Neuronal stem cell (in vitro differentiated cells): ENCODE results near the gene PRDM2.

Source experiments
- DNase-seq: peaks from one replicate; pipeline ENCODE4 v3.0.0-alpha.2; 2013; ENCODE audit warnings: low spot score
- H2AFZ ChIP-seq: one replicate; pipeline ENCODE4 v1.6.1; 2013; ENCODE audit warnings: mild to moderate bottlenecking, low read length, inconsistent platforms
- H2AK5ac ChIP-seq: 2 replicates; pipeline ENCODE4 v1.6.1; 2013; ENCODE audit warnings: low read depth, mild to moderate bottlenecking, inconsistent platforms, low read length, moderate library complexity, mixed read lengths
- H2BK120ac ChIP-seq: 2 replicates; pipeline ENCODE4 v1.6.1; 2013; ENCODE audit warnings: low read depth, mild to moderate bottlenecking, inconsistent platforms, low read length, moderate library complexity, mixed read lengths
- H2BK12ac ChIP-seq: one replicate; pipeline ENCODE4 v1.6.1; 2013; ENCODE audit warnings: low read length, inconsistent platforms
- H2BK15ac ChIP-seq: 2 replicates; pipeline ENCODE4 v1.6.1; 2013; ENCODE audit warnings: mild to moderate bottlenecking, low read length, inconsistent platforms, mixed read lengths
- H2BK5ac ChIP-seq: one replicate; pipeline ENCODE4 v1.6.1; 2013; ENCODE audit warnings: inconsistent platforms, mild to moderate bottlenecking, low read length, moderate library complexity
- H3K14ac ChIP-seq: one replicate; pipeline ENCODE4 v1.6.1; 2013; ENCODE audit warnings: low read length, inconsistent platforms
- H3K18ac ChIP-seq: 2 replicates; pipeline ENCODE4 v1.6.1; 2013; ENCODE audit warnings: low read length, inconsistent platforms
- H3K23ac ChIP-seq: 2 replicates; pipeline ENCODE4 v1.6.1; 2013; ENCODE audit warnings: low read depth, mild to moderate bottlenecking, mixed read lengths, low read length, inconsistent platforms; ENCODE audit not compliant: poor library complexity
- H3K27ac ChIP-seq: replicated peaks from 3 replicates; pipeline ENCODE4 v1.5.1; 2013; ENCODE audit warnings: low read length, inconsistent platforms
- H3K27me3 ChIP-seq, 3 experiments: 2 replicates each; pipeline ENCODE4 v1.6.1; 2013; ENCODE audit warnings: low read length in 3 of 3, mild to moderate bottlenecking in 2 of 3, inconsistent platforms in 1 of 3, low read depth in 1 of 3, mixed read lengths in 1 of 3, moderate library complexity in 1 of 3; ENCODE audit not compliant: control insufficient read depth in 3 of 3, insufficient read depth in 3 of 3
- H3K36me3 ChIP-seq, 2 donors: replicated peaks in 1 of 2; 2 replicates each; pipeline ENCODE4 v1.6.1; 2013; ENCODE audit warnings: low read length in 2 of 2; ENCODE audit not compliant: control insufficient read depth in 2 of 2, insufficient read depth in 2 of 2
- H3K4ac ChIP-seq: 2 replicates; pipeline ENCODE4 v1.6.1; 2013; ENCODE audit warnings: inconsistent platforms, mild to moderate bottlenecking, low read length, moderate library complexity
- H3K4me1 ChIP-seq, 2 donors: 1 replicate in 1 of 2; 2 replicates in 1 of 2; pipeline ENCODE4 v1.6.1; 2013; ENCODE audit warnings: low read length in 2 of 2, low read depth in 1 of 2; ENCODE audit not compliant: control insufficient read depth in 2 of 2, insufficient read depth in 1 of 2
- H3K4me2 ChIP-seq: one replicate; pipeline ENCODE4 v1.6.1; 2013; ENCODE audit warnings: mild to moderate bottlenecking, low read length, inconsistent platforms; ENCODE audit not compliant: insufficient read depth, poor library complexity, severe bottlenecking
- H3K4me3 ChIP-seq, 2 donors: 2 replicates each; pipeline ENCODE4 v1.5.1; 2013; ENCODE audit warnings: low read length in 2 of 2, mild to moderate bottlenecking in 2 of 2, inconsistent platforms in 1 of 2, moderate library complexity in 1 of 2
- H3K79me1 ChIP-seq: one replicate; pipeline ENCODE4 v1.6.1; 2013; ENCODE audit warnings: low read depth, mild to moderate bottlenecking, inconsistent platforms, low read length, moderate library complexity
- H3K9ac ChIP-seq: one replicate; pipeline ENCODE4 v1.6.1; 2013; ENCODE audit warnings: mild to moderate bottlenecking, low read depth, low read length, inconsistent platforms; ENCODE audit not compliant: poor library complexity
- H3K9me3 ChIP-seq, 2 donors: replicated peaks in 1 of 2; 2 replicates each; pipeline versions ENCODE3 to v1.6.1; 2013; ENCODE audit warnings: low read length in 2 of 2, mild to moderate bottlenecking in 2 of 2, inconsistent platforms in 1 of 2, low read depth in 1 of 2, mixed read lengths in 1 of 2, moderate library complexity in 1 of 2; ENCODE audit not compliant: control insufficient read depth in 2 of 2, insufficient read depth in 1 of 2
- H4K8ac ChIP-seq: one replicate; pipeline ENCODE4 v1.6.1; 2013; ENCODE audit warnings: low read depth, mild to moderate bottlenecking, inconsistent platforms, low read length, moderate library complexity
- H4K91ac ChIP-seq: one replicate; pipeline ENCODE4 v1.6.1; 2013; ENCODE audit warnings: low read length, low read depth, mild to moderate bottlenecking, inconsistent platforms; ENCODE audit not compliant: poor library complexity
- WGBS, 2 donors: extraction: QIAGEN DNeasy Blood & Tissue Kit; methylation state at CpG; one replicate each; pipeline ENCODE4 v1.1.7; 2013; ENCODE audit warnings: missing lambda C conversion rate in 2 of 2, mixed read lengths in 1 of 2; ENCODE audit not compliant: insufficient read length in 2 of 2, insufficient replicate concordance in 1 of 2; ENCODE audit errors: extremely low coverage in 2 of 2; 5-methylcytosine and 5-hydroxymethylcytosine counted together

PRDM2 gene

DNA sequence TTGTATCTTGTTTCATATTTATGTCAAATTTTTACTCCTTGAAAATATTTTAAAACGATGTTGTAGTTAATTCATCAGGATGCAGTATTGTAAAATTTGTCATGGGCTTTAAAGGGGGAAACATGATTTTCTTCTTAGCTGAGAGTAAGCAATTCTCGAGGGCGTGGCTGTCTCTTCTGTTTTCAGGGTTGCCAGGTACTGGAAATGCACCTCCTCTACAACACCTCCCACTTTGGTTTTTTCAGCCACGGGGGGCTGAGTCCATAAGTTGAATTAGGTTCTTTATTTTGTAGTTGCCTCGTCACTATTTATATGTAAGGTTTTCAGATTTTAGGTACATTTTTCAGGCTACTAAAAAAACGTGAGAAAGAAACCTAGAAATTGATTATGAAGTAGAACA is 64.0 kb downstream of the PRDM2 start:
- H2BK120ac ChIP-seq, result no peak overlapping the region
- peaks cover 15 to 19% of the 10 kb centered on the region in 2 donors for H3K4me1 ChIP-seq
- peaks cover 0 to 21% of the 10 kb centered on the region in 2 donors for H3K36me3 ChIP-seq
- WGBS, 2 donors, result no CpG with 5 or more reads among the region's 6 CpGs
- H2BK5ac ChIP-seq, result no peak overlapping the region
- H3K18ac ChIP-seq, result no peak overlapping the region
- no peak overlapping the region for H3K9ac ChIP-seq
- no peak overlapping the region for H3K14ac ChIP-seq
- no peak overlapping the region for H3K23ac ChIP-seq
- no peak overlapping the region for H3K4me2 ChIP-seq
- H3K27me3 ChIP-seq, result no peaks in the 10 kb centered on the region
- H3K4ac ChIP-seq, result no peak overlapping the region
- H2BK15ac ChIP-seq, result no peak overlapping the region
- no peaks in the 10 kb centered on the region for H3K9me3 ChIP-seq
- no peak overlapping the region for H2AFZ ChIP-seq
- peaks cover 3% of the 10 kb centered on the region for H3K79me1 ChIP-seq
- no peak overlapping the region for H3K27ac ChIP-seq
- no peak overlapping the region for H4K91ac ChIP-seq
- H3K4me3 ChIP-seq, result no peak overlapping the region
- no peak for DNase-seq
- H4K8ac ChIP-seq, result no peak overlapping the region
- H2AK5ac ChIP-seq, result no peak overlapping the region
- no peak overlapping the region for H2BK12ac ChIP-seq

DNA sequence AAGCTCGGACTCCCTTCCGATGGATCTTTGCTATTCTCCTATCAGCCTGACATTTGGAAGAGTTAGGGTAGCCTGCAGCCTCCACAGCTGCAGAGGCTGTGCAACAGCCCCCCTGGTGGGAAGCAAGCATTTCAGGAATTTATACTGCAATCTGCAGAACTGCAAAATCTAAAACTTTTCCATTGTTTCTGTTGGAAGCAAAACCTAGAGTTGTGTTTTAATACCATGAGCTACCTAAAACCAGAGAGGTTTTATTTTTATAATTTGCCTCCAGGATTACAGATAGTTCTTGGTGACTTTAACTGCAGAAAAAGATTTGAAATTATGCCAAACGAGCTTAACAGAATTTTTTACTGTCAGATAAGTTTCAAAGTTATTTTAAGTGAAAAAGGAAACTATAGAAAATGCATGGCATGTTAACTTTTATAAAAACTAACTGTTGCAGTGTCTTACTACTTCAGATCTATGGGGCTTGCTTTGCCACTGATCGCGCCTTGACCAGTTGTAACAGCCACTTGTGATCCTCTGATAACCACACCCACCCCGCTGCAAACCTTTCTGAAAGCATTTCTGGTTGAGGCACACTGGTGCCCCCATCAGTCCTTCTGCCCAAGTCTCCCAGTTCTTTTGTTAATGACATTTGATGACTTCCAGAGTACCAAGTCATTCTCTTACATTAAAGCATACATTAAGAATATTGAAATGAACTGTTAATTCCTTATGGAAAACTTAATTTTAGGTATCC is 64.8 kb downstream of the PRDM2 start:
- DNase-seq, result peak; percentile 39

DNA sequence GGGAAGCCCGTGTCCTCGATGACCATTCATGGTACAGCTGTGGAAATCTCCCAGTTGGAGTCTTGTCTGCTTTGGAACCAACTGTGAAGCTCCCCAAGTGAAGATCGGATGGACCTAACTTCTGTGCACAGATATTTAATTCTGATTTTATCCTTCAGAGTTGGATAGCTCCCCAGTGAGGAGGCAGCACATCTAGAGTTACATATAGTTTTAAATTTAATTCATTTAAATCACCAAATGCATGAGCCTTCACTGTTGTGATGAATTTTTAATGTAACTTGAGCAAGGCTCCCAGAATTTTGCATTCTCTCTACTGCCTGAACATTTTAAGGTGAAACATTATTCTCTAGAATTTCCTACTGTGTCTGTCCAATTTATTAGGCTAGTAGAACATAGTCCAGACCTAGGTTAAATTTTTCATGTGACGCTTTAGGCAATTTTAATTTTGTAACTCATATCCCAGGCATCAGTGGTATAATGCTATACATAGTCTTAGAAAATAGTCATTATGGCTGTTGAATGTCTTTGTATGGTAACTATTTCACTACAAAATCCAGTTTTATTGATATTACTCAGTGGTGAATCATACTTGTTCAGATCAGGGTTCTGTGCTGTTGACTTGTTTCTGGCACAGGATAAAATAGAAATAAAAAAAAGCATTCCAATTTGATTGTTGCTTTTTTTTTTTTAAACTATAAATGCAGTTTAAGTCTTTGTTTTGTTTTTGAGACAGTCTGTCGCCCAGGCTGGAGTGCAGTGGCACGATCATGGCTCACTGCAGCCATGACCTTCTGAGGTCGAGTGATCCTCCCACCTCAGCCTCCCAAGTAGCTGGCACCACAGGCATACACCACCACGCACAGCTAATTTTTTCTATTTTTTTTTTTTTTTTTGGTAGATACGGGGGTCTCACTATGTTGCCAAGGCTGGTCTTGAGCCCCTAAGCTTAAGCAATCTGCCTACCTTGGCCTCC is 66.9 kb downstream of the PRDM2 start:
- Histone ChIP-seq H3K9me3 (no peaks in the 10 kb centered on the region), H2BK15ac (no peak overlapping the region), H3K18ac (no peak overlapping the region), H3K14ac (no peak overlapping the region), H3K4me2 (no peak overlapping the region), H3K27ac (no peak overlapping the region), H3K36me3 (peaks cover 0 to 30% of the 10 kb centered on the region in 2 donors), H2BK5ac (no peak overlapping the region), H3K23ac (no peak overlapping the region), H3K4me1 (peaks cover 13% of the 10 kb centered on the region in 2 donors), H2BK120ac (no peak overlapping the region), H3K79me1 (peaks cover 3% of the 10 kb centered on the region), H4K8ac (no peak overlapping the region), H2BK12ac (no peak overlapping the region), H2AK5ac (no peak overlapping the region), H2AFZ (no peak overlapping the region), H3K4ac (no peak overlapping the region), H4K91ac (no peak overlapping the region), H3K27me3 (no peaks in the 10 kb centered on the region), H3K4me3 (no peak overlapping the region), H3K9ac (no peak overlapping the region)
- DNase-seq, result no peak
- no CpG with 5 or more reads among the region's 9 CpGs for WGBS, 2 donors

More for the DNA sequence above, 64.8 kb downstream of the PRDM2 start:
- no peak overlapping the region for H2BK12ac ChIP-seq
- H3K27ac ChIP-seq, result peak overlapping the region; percentile 60
- no CpG with 5 or more reads among the region's 6 CpGs for WGBS, 2 donors
- H3K79me1 ChIP-seq, result peaks cover 3% of the 10 kb centered on the region
- no peak overlapping the region for H3K4me3 ChIP-seq
- H3K18ac ChIP-seq, result no peak overlapping the region
- no peak overlapping the region for H2AK5ac ChIP-seq
- no peak overlapping the region for H2AFZ ChIP-seq
- H4K91ac ChIP-seq, result no peak overlapping the region
- H3K4me2 ChIP-seq, result peak overlapping the region; percentile 13
- H3K23ac ChIP-seq, result no peak overlapping the region
- H2BK5ac ChIP-seq, result no peak overlapping the region
- no peak overlapping the region for H3K9ac ChIP-seq
- H3K27me3 ChIP-seq, result no peaks in the 10 kb centered on the region
- peaks cover 0 to 27% of the 10 kb centered on the region in 2 donors for H3K36me3 ChIP-seq
- no peaks in the 10 kb centered on the region for H3K9me3 ChIP-seq
- H3K4ac ChIP-seq, result no peak overlapping the region
- H2BK120ac ChIP-seq, result no peak overlapping the region
- H3K14ac ChIP-seq, result no peak overlapping the region
- H4K8ac ChIP-seq, result no peak overlapping the region
- peaks cover 13 to 18% of the 10 kb centered on the region in 2 donors for H3K4me1 ChIP-seq
- H2BK15ac ChIP-seq, result no peak overlapping the region

DNA sequence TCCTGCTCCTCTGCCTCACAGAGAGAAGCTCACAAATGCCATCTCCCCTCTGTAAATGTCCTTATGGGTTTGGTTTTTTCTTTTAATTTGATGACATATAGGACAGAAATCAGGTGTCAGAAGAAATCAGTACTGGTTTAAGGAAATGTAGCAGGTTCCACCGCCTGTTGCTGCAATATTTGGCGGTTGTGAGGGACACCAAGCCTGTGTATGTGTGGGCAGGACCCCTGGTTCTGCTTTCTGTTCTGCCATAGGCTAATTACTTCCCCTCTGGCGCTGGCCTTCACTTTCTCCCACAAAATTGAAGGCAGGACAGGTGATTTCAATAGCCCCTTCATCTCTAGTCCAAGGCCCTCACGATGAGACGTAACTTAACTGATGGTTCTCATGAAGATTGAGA is 69.2 kb downstream of the PRDM2 start:
- no peak overlapping the region for H3K14ac ChIP-seq
- no peak overlapping the region for H2BK12ac ChIP-seq
- H3K4me2 ChIP-seq, result no peak overlapping the region
- no peak overlapping the region for H4K91ac ChIP-seq
- no peak overlapping the region for H2BK5ac ChIP-seq
- WGBS, 2 donors, result no CpG with 5 or more reads among the region's 5 CpGs
- peaks cover 3% of the 10 kb centered on the region for H3K79me1 ChIP-seq
- no peak for DNase-seq
- H3K23ac ChIP-seq, result no peak overlapping the region
- no peak overlapping the region for H2BK120ac ChIP-seq
- H4K8ac ChIP-seq, result no peak overlapping the region
- H3K9ac ChIP-seq, result no peak overlapping the region
- H3K27ac ChIP-seq, result no peak overlapping the region
- H3K9me3 ChIP-seq, result no peaks in the 10 kb centered on the region
- H3K4ac ChIP-seq, result no peak overlapping the region
- H3K18ac ChIP-seq, result no peak overlapping the region
- peaks cover 0 to 10% of the 10 kb centered on the region in 2 donors for H3K4me1 ChIP-seq
- H3K36me3 ChIP-seq, result peaks cover 5 to 47% of the 10 kb centered on the region in 2 donors
- H3K27me3 ChIP-seq, result no peaks in the 10 kb centered on the region
- H2BK15ac ChIP-seq, result no peak overlapping the region
- H2AK5ac ChIP-seq, result no peak overlapping the region
- H2AFZ ChIP-seq, result no peak overlapping the region
- no peak overlapping the region for H3K4me3 ChIP-seq
